Urinary bladder (tissue), 4 donors: ENCODE data around the gene HP1BP3. TPM values are rescaled to one million over a fixed set of nuclear protein-coding genes. Genes with fewer than 3 reads are reported as not detected.

Experiments used
- DNase-seq: peaks from one replicate; pipeline ENCODE4 v3.0.0-alpha.2; 2015; ENCODE audit errors: extremely low spot score
- H3K27ac ChIP-seq: one replicate; pipeline ENCODE4 v1.5.1; 2013; ENCODE audit warnings: low read depth, mild to moderate bottlenecking, moderate library complexity
- H3K36me3 ChIP-seq: one replicate; pipeline ENCODE4 v1.6.1; 2013; ENCODE audit warnings: mild to moderate bottlenecking, moderate library complexity; ENCODE audit not compliant: insufficient read depth
- H3K4me1 ChIP-seq: one replicate; pipeline ENCODE4 v1.6.1; 2013; ENCODE audit warnings: mild to moderate bottlenecking, moderate library complexity; ENCODE audit not compliant: insufficient read depth
- H3K4me3 ChIP-seq: one replicate; pipeline ENCODE4 v1.5.1; 2013; ENCODE audit warnings: low read depth, low read length
- WGBS: extraction: QIAGEN DNeasy Blood & Tissue Kit; methylation state at CpG from one replicate; pipeline ENCODE4 v1.1.7; 2013; 5-methylcytosine and 5-hydroxymethylcytosine counted together
- polyA plus RNA-seq: library from polyadenylated mRNA; stranded (reverse); fragments of 200-250 nt; gene quantifications from one replicate; pipeline ENCODE4 v1.2.3, GENCODE V29; 2013
- total RNA-seq: library from RNA; depleted of rRNA; stranded (reverse); fragments of >200 nt; gene quantifications from one replicate; pipeline ENCODE4 v1.2.3, GENCODE V29; 2014
- donor health status: healthy with polysubstance abuse.
- donor health status: healthy.

The HP1BP3 gene
- total and polyA plus RNA-seq, 2 donors: 186 to 385 TPM

DNA sequence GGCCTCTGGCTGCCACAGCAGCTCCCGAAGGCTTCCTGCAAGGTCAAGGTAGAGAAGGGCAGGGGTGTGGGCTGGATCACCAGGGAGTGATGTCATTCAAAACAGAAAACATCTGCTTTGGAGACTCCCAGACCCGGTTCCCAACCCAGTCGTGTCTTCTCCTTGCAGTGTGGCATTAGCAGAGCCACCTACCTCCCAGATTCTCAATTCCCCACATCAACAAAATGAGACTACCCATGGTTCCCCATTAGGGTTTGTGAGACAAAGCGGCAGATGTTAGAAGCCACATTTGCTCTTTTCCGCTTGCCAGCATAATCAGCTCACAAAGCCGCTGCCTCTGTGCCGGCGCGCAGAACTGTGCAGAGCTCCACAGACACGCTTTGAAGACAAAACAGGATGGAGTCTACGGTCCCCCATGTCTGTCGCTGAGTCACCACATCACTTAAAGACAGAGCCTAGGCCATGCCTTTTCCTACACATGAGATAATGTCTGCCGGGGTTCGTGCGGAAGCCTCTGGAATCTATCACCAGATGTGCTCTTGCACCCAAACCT lies 81.8 kb downstream of the HP1BP3 start:
- H3K4me3 ChIP-seq: no peak overlapping the region
- no peak overlapping the region for H3K27ac ChIP-seq
- no peaks in the 10 kb centered on the region for H3K36me3 ChIP-seq
- DNase-seq: no peak
- H3K4me1 ChIP-seq: no peaks in the 10 kb centered on the region
- 77% methylated on average over 15 of the region's 15 CpGs for WGBS

DNA sequence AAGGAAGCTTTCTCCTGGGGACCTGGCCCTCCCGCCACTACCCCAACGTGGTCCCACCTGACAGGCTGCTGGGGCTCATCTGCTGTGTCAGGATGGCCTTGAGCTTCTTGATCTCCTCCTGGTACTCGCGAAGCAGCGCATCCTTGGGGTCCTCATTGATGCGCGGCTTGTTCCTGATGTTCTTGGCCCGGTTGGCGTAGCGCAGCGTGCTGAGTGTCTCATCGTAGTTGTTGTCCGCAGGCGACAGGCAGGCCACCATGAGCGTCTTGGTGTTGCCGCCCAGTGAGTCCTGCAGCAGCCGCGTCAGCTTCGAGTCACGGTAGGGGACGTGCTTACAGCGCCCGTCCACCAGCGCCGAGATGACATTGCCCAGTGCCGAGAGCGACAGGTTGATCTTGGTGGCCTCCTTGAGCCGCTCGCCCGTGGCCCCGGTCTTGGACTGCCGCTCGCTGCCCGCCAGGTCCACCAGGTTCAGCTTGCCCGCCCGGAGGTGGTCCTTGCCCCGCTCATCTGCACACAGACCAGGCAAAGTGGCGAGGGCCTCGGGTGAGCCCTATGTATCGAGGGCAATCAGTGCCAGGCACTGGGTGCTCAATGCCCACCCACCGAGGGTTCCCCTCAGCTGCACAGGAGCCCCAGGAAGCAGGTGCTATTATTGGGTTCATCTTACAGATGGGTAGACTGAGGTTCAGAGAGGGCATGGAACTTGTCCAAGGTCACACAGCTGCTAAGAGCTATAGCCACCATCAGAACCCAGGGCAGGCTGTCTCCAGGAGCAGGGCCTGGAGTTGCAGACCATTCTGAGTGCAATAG lies 82.5 kb downstream of the HP1BP3 start:
- H3K27ac ChIP-seq: no peak overlapping the region
- no peak for DNase-seq
- H3K4me3 ChIP-seq: no peak overlapping the region
- 96% methylated on average over 41 of the region's 41 CpGs for WGBS
- no peaks in the 10 kb centered on the region for H3K4me1 ChIP-seq
- H3K36me3 ChIP-seq: no peaks in the 10 kb centered on the region

DNA sequence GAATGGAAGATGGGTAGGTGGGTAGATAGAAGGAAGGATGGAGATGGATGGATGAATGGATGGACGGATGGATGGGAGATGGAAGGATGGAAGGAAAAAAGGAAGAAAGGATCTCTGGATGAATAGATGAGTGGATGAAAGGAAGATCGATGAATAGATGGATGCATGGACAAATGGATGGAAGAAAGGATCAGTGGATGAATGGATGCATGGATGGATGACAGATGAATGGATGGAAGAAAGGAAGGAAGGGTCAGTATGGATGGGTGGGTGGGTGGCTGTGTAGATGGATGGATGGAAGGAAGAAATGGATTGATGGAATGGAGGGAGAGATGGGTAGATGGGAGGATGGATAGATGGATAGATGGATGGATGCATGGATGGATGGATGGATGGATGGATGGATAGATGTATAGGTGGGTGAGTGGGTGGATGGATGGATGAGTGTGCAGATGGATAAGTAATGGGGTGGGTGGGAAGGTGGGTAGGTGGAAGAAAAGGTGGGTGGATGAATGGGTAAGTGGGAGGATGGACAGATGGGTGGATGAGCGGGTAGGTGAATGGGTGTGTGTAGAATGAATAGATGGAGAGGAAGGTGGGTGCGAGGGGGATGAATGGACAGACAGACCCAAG lies 83.9 kb downstream of the HP1BP3 start:
- no peaks in the 10 kb centered on the region for H3K4me1 ChIP-seq
- WGBS: 96% methylated on average over 4 of the region's 4 CpGs
- no peaks in the 10 kb centered on the region for H3K36me3 ChIP-seq
- H3K4me3 ChIP-seq: no peak overlapping the region
- no peak overlapping the region for H3K27ac ChIP-seq
- no peak for DNase-seq

GRCh38 chr1:20702416-20702815 lies 84.7 kb downstream of the HP1BP3 start:
- H3K27ac ChIP-seq: no peak overlapping the region
- WGBS: 89% methylated on average over 1 of the region's 1 CpG
- no peaks in the 10 kb centered on the region for H3K4me1 ChIP-seq
- H3K4me3 ChIP-seq: no peak overlapping the region
- no peaks in the 10 kb centered on the region for H3K36me3 ChIP-seq
- no peak for DNase-seq

DNA sequence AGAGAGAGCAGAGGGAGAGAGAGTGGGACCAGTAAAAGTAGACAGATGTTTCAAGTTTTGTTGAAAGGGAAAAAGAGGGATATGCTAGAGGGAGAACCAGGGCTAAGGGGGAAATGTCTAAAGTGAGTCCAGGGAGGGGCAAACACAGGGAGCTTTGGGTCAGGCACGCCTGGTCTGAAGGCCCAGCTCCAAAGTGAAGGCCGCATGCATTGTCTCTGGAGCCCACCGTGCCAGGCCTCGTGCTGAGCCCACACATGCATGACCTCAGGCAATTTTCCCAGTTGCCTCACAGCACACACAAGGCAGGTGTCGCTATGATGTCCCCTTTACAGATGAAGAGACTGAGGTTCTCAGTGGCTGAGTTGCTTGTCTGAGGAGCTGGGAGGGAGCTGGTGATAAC lies 85.3 kb downstream of the HP1BP3 start:
- Histone ChIP-seq H3K27ac (no peak overlapping the region), H3K36me3 (no peaks in the 10 kb centered on the region), H3K4me1 (no peaks in the 10 kb centered on the region), H3K4me3 (no peak overlapping the region)
- 93% methylated on average over 5 of the region's 5 CpGs for WGBS
- DNase-seq: no peak

DNA sequence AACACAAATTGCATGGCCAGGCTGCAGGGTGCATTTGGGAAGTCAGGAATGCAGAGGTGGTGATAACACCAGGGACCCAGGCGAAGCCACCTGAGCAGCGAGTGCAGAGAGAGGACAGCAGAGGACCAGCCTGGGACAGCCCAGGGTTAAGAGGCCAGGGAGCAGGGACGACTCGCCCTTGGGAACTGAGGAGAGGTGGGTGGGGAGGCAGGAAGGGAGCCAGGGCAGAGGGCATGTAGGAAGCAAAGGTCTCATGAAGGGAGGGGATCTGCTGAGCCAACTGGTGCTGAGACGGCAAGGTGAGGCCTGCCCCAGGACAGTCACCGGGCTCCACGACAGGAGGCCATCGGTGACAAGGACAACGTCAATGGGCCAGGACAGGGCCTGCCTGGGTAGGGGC lies 85.7 kb downstream of the HP1BP3 start:
- no peak for DNase-seq
- Histone ChIP-seq H3K27ac (no peak overlapping the region), H3K4me3 (no peak overlapping the region), H3K4me1 (no peaks in the 10 kb centered on the region), H3K36me3 (no peaks in the 10 kb centered on the region)
- 91% methylated on average over 9 of the region's 9 CpGs for WGBS

DNA sequence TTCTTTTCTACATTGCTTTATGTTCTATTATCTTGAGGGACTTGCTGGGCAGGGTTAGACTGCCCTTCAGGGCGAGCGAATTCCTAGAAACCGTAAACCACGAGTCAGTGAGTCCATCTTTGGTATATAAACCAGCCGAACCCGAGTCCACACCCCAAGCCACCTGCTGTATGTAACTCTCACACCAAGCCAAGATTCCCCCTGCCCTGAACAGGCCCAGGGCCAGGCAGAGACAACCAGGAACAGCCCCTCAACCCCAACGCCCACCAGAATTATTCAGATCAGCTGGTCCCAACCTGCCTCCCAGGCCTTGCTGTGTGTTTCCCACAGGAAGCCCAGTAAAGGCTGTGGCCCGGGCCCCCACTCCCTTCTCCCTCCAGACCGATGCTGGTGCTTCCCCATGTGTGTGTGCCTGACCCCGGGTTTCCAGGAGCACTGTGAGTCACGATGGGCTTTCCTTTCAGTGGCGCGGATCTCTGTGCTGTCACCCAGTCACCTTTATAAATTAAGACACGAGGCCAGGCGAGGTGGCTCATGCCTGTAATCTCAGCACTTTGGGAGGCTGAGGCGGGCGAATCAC lies 86.4 kb downstream of the HP1BP3 start:
- no peak for DNase-seq
- WGBS: 85% methylated on average over 17 of the region's 17 CpGs
- Histone ChIP-seq H3K27ac (no peak overlapping the region), H3K4me3 (no peak overlapping the region), H3K4me1 (no peaks in the 10 kb centered on the region), H3K36me3 (no peaks in the 10 kb centered on the region)

DNA sequence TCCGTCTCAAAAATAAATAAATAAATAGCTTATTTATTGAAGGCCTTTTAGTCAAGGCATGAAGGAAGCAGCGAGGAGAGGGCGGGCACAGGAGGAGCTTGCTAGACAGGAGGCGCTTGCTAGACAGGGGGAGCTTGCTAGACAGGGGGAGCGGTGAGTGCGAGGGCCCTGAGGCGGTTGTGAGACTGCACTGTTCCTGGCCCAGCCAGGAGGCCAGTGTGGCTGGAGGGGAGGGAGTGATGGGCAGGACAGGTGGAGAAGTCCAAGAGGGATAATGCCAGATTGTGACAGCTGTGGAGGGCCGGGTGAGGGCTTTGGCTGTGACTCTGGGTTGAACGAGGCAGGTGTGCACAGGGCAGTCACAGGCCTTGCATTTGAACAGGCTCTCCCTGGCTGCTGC lies 87.5 kb downstream of the HP1BP3 start:
- WGBS: 85% methylated on average over 9 of the region's 9 CpGs
- Histone ChIP-seq H3K27ac (no peak overlapping the region), H3K4me1 (no peaks in the 10 kb centered on the region), H3K4me3 (no peak overlapping the region), H3K36me3 (no peaks in the 10 kb centered on the region)
- DNase-seq: no peak

GRCh38 chr1:20698195-20698910 lies 88.8 kb downstream of the HP1BP3 start:
- H3K4me1 ChIP-seq: no peaks in the 10 kb centered on the region
- DNase-seq: no peak
- H3K4me3 ChIP-seq: no peak overlapping the region
- H3K27ac ChIP-seq: no peak overlapping the region
- no peaks in the 10 kb centered on the region for H3K36me3 ChIP-seq
- 74% methylated on average over 18 of the region's 18 CpGs for WGBS

- Histone ChIP-seq H3K27ac (no peak overlapping the region), H3K4me3 (no peak overlapping the region)
- 88% methylated on average over 12 of the region's 12 CpGs for WGBS
Observed at GRCh38 chr1:20697563-20697962, 89.5 kb downstream of the HP1BP3 start.

GRCh38 chr1:20696397-20697333 lies 90.4 kb downstream of the HP1BP3 start:
- Histone ChIP-seq H3K36me3 (no peaks in the 10 kb centered on the region), H3K4me1 (no peaks in the 10 kb centered on the region), H3K4me3 (peak overlapping the region; percentile 33), H3K27ac (peak overlapping the region; percentile 25)
- WGBS: 1% methylated on average over 46 of the region's 46 CpGs
- peak; percentile 66 for DNase-seq

More at GRCh38 chr1:20697563-20697962, 89.5 kb downstream of the HP1BP3 start:
- DNase-seq: no peak
- Histone ChIP-seq H3K4me1 (no peaks in the 10 kb centered on the region), H3K36me3 (no peaks in the 10 kb centered on the region)

- Histone ChIP-seq H3K4me3 (no peak overlapping the region), H3K36me3 (no peaks in the 10 kb centered on the region), H3K27ac (no peak overlapping the region), H3K4me1 (no peaks in the 10 kb centered on the region)
- DNase-seq: no peak
- 85% methylated on average over 10 of the region's 10 CpGs for WGBS
Observed at GRCh38 chr1:20695515-20695914, 91.6 kb downstream of the HP1BP3 start.
